HUES6 (cell line): ENCODE measurements around the gene KLHL22.
"Not testable (repeated sequence)": the region's sequence is repeated elsewhere in the genome, so short reads cannot be mapped to it uniquely, and the experiment has no call there.

Source experiments
- H3K27ac ChIP-seq: 2 replicates; pipeline ENCODE4 v1.7.0; 2013; ENCODE audit warnings: low read depth, mild to moderate bottlenecking, low read length, inconsistent platforms
- H3K27me3 ChIP-seq: 2 replicates; pipeline ENCODE4 v1.6.1; 2013; ENCODE audit warnings: low read length; ENCODE audit not compliant: control insufficient read depth, insufficient read depth
- H3K36me3 ChIP-seq: 2 replicates; pipeline ENCODE4 v1.6.1; 2013; ENCODE audit warnings: low read length; ENCODE audit not compliant: control insufficient read depth, insufficient read depth
- H3K4me1 ChIP-seq: 2 replicates; pipeline ENCODE4 v1.6.1; 2013; ENCODE audit warnings: low read length; ENCODE audit not compliant: control insufficient read depth, insufficient read depth
- H3K4me3 ChIP-seq: 2 replicates; pipeline ENCODE4 v1.5.1; 2013; ENCODE audit warnings: low read depth, low read length
- H3K9ac ChIP-seq: one replicate; pipeline ENCODE4 v1.6.1; 2013; ENCODE audit warnings: mild to moderate bottlenecking, low read length
- H3K9me3 ChIP-seq: 2 replicates; pipeline ENCODE4 v1.6.1; 2013; ENCODE audit warnings: low read depth, low read length; ENCODE audit not compliant: control insufficient read depth, insufficient read depth

The KLHL22 gene

DNA sequence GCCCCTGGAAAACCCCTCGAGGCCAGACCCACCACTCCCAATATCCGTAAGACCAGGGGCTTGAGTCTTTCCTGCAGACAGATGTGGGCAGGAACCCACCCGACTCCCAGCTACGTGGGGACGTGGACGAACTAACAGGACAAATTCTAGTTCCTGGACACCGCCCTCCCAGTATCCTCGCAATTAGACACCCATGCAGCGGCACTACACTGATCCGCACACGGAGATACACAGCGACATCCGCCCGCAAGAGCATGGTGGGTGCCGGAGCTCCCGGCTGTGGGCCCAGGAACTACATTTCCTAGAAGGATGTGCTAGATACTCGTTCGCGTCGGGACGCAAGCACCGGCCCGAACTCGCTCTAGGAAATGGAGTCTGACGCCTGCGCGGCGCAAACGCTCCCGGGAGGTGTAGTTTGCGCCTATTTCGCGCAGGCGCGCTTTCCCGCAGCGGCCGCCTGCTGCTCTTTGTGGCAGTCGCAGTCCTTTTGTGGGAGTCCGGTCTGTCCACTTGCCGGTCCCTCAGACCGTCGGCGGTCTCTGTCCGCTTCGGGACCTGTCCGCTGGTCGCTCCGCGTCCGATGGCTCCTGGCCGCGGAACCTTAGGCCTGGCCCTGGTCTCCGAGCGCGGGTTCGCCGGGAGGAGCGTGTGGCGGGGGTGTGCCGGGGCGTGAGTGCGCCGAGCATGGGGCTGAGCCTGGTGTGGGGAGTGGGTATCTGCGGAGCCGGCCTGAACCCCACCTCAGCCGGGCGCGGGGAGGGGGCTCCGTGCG lies 101.7 kb downstream of the KLHL22 start, which contains the start of gene ZNF74:
Gene ZNF74, plus strand, starts transcription at position 447 of the 772 bp plus-strand sequence. CDS start 478 bp downstream, outside the sequence.
- H3K9ac ChIP-seq, result peak within 1 kb of the TSS; percentile 77
- peak within 1 kb of the TSS; percentile 83 for H3K4me3 ChIP-seq
- no peaks in the 10 kb centered on the region for H3K27me3 ChIP-seq
- peaks cover 10% of the 10 kb centered on the region for H3K9me3 ChIP-seq
- no peaks in the 10 kb centered on the region for H3K36me3 ChIP-seq
- H3K27ac ChIP-seq, result peak within 1 kb of the TSS; percentile 43; the same call in 1 of the 2 replicates
- H3K4me1 ChIP-seq, result peaks cover 14% of the 10 kb centered on the region; the same call in 1 of the 2 replicates

DNA sequence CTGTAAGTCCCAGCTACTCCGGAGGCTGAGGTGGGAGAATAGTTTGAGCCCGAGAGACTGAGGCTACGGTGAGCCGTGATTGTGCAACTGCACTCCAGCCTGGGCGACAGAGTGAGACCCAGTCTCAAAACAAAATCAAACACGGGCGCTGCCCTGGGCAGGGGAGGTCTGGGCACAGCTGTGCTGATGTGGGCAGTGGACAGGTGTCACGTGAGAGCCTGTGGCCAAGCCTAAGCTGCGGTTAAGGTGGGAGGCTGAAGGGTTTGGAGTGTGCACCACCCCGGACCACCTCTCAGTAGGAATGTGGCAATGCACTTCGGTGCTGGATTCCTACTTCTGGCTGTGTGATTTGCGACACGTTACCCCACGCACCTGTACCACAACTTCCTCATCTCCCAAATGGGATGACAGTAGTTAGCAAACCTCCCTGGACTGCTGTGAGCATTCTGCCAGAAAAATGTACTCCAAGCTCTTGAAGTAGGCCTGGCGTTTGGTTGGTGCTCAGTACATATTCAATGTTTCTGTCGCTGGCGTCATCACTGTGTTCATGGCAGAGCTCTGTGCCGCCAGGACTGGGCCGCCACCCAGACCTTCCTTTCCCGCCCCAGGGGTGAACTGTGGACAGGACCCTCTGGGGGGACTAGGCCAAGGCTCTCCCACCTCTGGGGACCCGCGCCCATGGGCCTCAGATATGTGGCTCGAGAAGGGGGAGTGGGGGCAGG lies 102.5 kb downstream of the KLHL22 start:
- Histone ChIP-seq H3K27me3 (no peaks in the 10 kb centered on the region), H3K4me1 (peaks cover 14% of the 10 kb centered on the region; the same call in 1 of the 2 replicates), H3K36me3 (no peaks in the 10 kb centered on the region), H3K9me3 (peaks cover 10% of the 10 kb centered on the region), H3K27ac (no peak overlapping the region), H3K4me3 (peak overlapping the region; percentile 83), H3K9ac (no peak overlapping the region)

DNA sequence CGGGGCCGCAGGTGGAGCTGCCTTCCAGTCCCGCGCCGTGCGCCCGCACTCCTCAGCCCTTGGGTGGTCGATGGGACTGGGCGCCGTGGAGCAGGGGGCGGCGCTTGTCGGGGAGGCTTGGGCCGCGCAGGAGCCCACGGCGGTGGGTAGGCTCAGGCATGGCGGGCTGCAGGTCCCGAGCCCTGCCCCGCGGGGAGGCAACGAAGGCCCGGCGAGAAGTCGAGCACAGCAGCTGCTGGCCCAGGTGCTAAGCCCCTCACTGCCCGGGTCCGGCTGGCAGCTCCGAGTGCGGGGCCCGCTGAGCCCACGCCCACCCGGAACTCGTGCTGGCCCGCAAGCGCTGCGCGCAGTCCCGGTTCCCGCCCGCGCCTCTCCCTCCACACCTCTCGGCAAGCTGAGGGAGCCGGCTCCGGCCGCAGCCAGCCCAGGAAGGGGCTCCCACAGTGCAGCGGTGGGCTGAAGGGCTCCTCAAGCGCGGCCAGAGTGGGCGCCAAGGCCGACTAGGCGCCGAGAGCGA lies 103.2 kb downstream of the KLHL22 start:
- H3K9me3 ChIP-seq, result peaks cover 10% of the 10 kb centered on the region
- not testable (repeated sequence) for H3K9ac ChIP-seq, H3K36me3 ChIP-seq, H3K27ac ChIP-seq, H3K27me3 ChIP-seq, H3K4me3 ChIP-seq
- peaks cover 14% of the 10 kb centered on the region; the same call in 1 of the 2 replicates for H3K4me1 ChIP-seq
